IMR-90 (cell line): ENCODE results near the gene IGF1. TPM values are rescaled to one million over a fixed set of nuclear protein-coding genes. Genes with fewer than 3 reads are reported as not detected.

Experiments
- ATAC-seq: fragments of 200-7000 bp; cut with Tn5 transposase; 2 replicates; pipeline ENCODE4 v1.9.1; 2020; ENCODE audit warnings: low read depth, mild to moderate bottlenecking, moderate library complexity
- BruUV-seq: library from RNA; stranded (reverse); fragments of 400-500 nt; replicated peaks from 2 replicates; lab custom pipeline; 2021; lab: Mats Ljungman, UMichigan
- CTCF ChIA-PET: fragments of 300-600 bp; formaldehyde crosslinking; extraction: SDS; loops from one replicate; lab custom pipeline; 2021; ENCODE audit warnings: antibody characterized with exemption; lab: Yijun Ruan, JAX
- POLR2A ChIA-PET: fragments of 300-600 bp; sonication (Branson Sonifier 250); formaldehyde crosslinking; loops from one replicate; lab custom pipeline; 2022; ENCODE audit warnings: antibody characterized with exemption; ENCODE audit not compliant: unreplicated experiment; lab: Charles Lee
- DNase-seq: peaks from one replicate; pipeline ENCODE4 v3.0.0; 2013
- H2AFZ ChIP-seq: replicated peaks from 2 replicates; pipeline ENCODE3; 2013; ENCODE audit warnings: low read length, mild to moderate bottlenecking; ENCODE audit not compliant: poor library complexity
- H2AK5ac ChIP-seq: 2 replicates; pipeline ENCODE4 v1.6.1; 2013; ENCODE audit warnings: low read depth, low read length, inconsistent platforms
- H2AK9ac ChIP-seq: replicated peaks from 2 replicates; pipeline ENCODE3; 2013; ENCODE audit warnings: mild to moderate bottlenecking, low read depth, low read length, moderate library complexity; ENCODE audit not compliant: poor library complexity
- H2BK120ac ChIP-seq: 2 replicates; pipeline ENCODE4 v1.6.1; 2013; ENCODE audit warnings: low read depth, low read length, inconsistent platforms
- H2BK15ac ChIP-seq: 3 replicates; pipeline ENCODE4 v1.6.1; 2013; ENCODE audit warnings: low read depth, low read length, inconsistent platforms
- H2BK20ac ChIP-seq: 2 replicates; pipeline ENCODE4 v1.6.1; 2013; ENCODE audit warnings: low read depth, mild to moderate bottlenecking, inconsistent platforms, low read length, moderate library complexity
- H2BK5ac ChIP-seq: 2 replicates; pipeline ENCODE4 v1.6.1; 2013; ENCODE audit warnings: mild to moderate bottlenecking, low read depth, low read length, inconsistent platforms; ENCODE audit not compliant: poor library complexity, severe bottlenecking
- H3K14ac ChIP-seq: replicated peaks from 2 replicates; pipeline ENCODE4 v1.6.1; 2013; ENCODE audit warnings: low read depth, low read length, inconsistent platforms
- H3K18ac ChIP-seq: 2 replicates; pipeline ENCODE4 v1.6.1; 2013; ENCODE audit warnings: low read depth, low read length, control low read depth
- H3K23ac ChIP-seq: 2 replicates; pipeline ENCODE4 v1.6.1; 2013; ENCODE audit warnings: low read depth, low read length, inconsistent platforms
- H3K27ac ChIP-seq: 2 replicates; pipeline ENCODE4 v1.5.1; 2013; ENCODE audit warnings: mild to moderate bottlenecking, control low read depth, low read length; ENCODE audit not compliant: insufficient read depth
- H3K27me3 ChIP-seq: 2 replicates; pipeline ENCODE4 v1.6.1; 2013; ENCODE audit warnings: low read length; ENCODE audit not compliant: control insufficient read depth, insufficient read depth
- H3K36me3 ChIP-seq: 2 replicates; pipeline ENCODE4 v1.6.1; 2013; ENCODE audit warnings: low read length, mixed read lengths; ENCODE audit not compliant: control insufficient read depth, insufficient read depth
- H3K4ac ChIP-seq: 2 replicates; pipeline ENCODE4 v1.6.1; 2013; ENCODE audit warnings: low read depth, low read length, inconsistent platforms
- H3K4me1 ChIP-seq: 2 replicates; pipeline ENCODE4 v1.6.1; 2013; ENCODE audit warnings: low read length, mixed read lengths; ENCODE audit not compliant: control insufficient read depth, insufficient read depth
- H3K4me2 ChIP-seq: 2 replicates; pipeline ENCODE4 v1.6.1; 2013; ENCODE audit warnings: low read depth, mild to moderate bottlenecking, control low read depth, low read length, moderate library complexity
- H3K4me3 ChIP-seq: 2 replicates; pipeline ENCODE4 v1.5.1; 2013; ENCODE audit warnings: low read depth, mild to moderate bottlenecking, control low read depth, low read length, moderate library complexity; ENCODE audit not compliant: insufficient read depth
- H3K56ac ChIP-seq: 2 replicates; pipeline ENCODE4 v1.6.1; 2013; ENCODE audit warnings: low read length, inconsistent platforms; ENCODE audit not compliant: insufficient read depth; ENCODE audit errors: extremely low read depth
- H3K79me1 ChIP-seq, 2 experiments: 2 replicates each; pipeline ENCODE4 v1.6.1; 2013; ENCODE audit warnings: low read length in 2 of 2, inconsistent platforms in 1 of 2, low read depth in 1 of 2
- H3K9ac ChIP-seq: 2 replicates; pipeline ENCODE4 v1.6.1; 2013; ENCODE audit warnings: low read depth, low read length, control low read depth
- H3K9me1 ChIP-seq: 2 replicates; pipeline ENCODE4 v1.6.1; 2013; ENCODE audit warnings: low read length, inconsistent platforms; ENCODE audit not compliant: insufficient read depth
- H3K9me3 ChIP-seq: 2 replicates; pipeline ENCODE4 v1.6.1; 2013; ENCODE audit warnings: low read length; ENCODE audit not compliant: control insufficient read depth, insufficient read depth
- H4K20me1 ChIP-seq: 2 replicates; pipeline ENCODE4 v1.6.1; 2013; ENCODE audit warnings: low read length, inconsistent platforms; ENCODE audit not compliant: insufficient read depth
- H4K5ac ChIP-seq: 2 replicates; pipeline ENCODE4 v1.6.1; 2013; ENCODE audit warnings: mild to moderate bottlenecking, low read depth, low read length, control low read depth
- H4K8ac ChIP-seq, 2 experiments: 2 replicates each; pipeline ENCODE4 v1.6.1; 2013; ENCODE audit warnings: low read depth in 2 of 2, low read length in 2 of 2, control low read depth in 1 of 2, inconsistent platforms in 1 of 2
- H4K91ac ChIP-seq: 2 replicates; pipeline ENCODE4 v1.6.1; 2013; ENCODE audit warnings: low read depth, low read length, inconsistent platforms; ENCODE audit not compliant: insufficient read depth
- CEBPB ChIP-seq: IDR thresholded peaks from 2 replicates; pipeline ENCODE4 v1.6.1; 2012; ENCODE audit warnings: low read depth, low read length, improper control_type of control experiment
- RCOR1 ChIP-seq: IDR thresholded peaks from 2 replicates; pipeline ENCODE4 v1.6.1; 2012; ENCODE audit warnings: mild to moderate bottlenecking, low read length, improper control_type of control experiment; ENCODE audit not compliant: insufficient replicate concordance
- WGBS, 2 experiments: methylation state at CpG; one replicate each; pipeline versions ENCODE4 v1.1.5 to v1.1.7; 2013; ENCODE audit warnings: missing lambda C conversion rate in 2 of 2; ENCODE audit not compliant: insufficient read length in 1 of 2; ENCODE audit errors: extremely low coverage in 2 of 2; 5-methylcytosine and 5-hydroxymethylcytosine counted together
- dilution Hi-C: fragments of 300-500 bp; cut with HindIII; formaldehyde crosslinking; loops from one replicate; pipeline ENCODE4 v1.14.3; 2018; ENCODE audit warnings: low sequenced_read_pairs; ENCODE audit not compliant: unreplicated experiment
- in situ Hi-C: fragments of 300-500 bp; cut with MboI; formaldehyde crosslinking; loops from 3 replicates; pipeline ENCODE4 v1.14.3; 2019; ENCODE audit warnings: low sequenced_read_pairs, inconsistent platforms, mixed read lengths
- intact Hi-C: fragments of 100-400 bp; cut with micrococcal nuclease; formaldehyde crosslinking; loops from 2 replicates; pipeline ENCODE4 v1.10.0; 2022
- polyA plus RNA-seq, 3 experiments: library from polyadenylated mRNA; depleted of rRNA; stranded (reverse); fragments of >200 nt; gene quantifications; 2 replicates each; pipeline ENCODE4 v1.2.3, GENCODE V29; 2012; ENCODE audit warnings: low replicate concordance in 1 of 3
- total RNA-seq: library from RNA; depleted of rRNA; stranded (reverse); fragments of >200 nt; gene quantifications from 2 replicates; pipeline ENCODE4 v1.2.3, GENCODE V29; 2012

Gene IGF1
- total and polyA plus RNA-seq, 2 of the 4 experiments (the other 2 are of a cell fraction), result under 0.01 to 0.12 TPM

- intact Hi-C loops, result no loop called here
- no peaks in the 10 kb centered on the region for H3K9me1 ChIP-seq
- DNase-seq (peak; percentile 74), ATAC-seq (peak; percentile 79)
- H3K27ac ChIP-seq, result peak overlapping the region; percentile 97
- no peak overlapping the region for H3K56ac ChIP-seq
- H3K18ac ChIP-seq, result peak overlapping the region; percentile 72
- CTCF ChIA-PET, result no interaction called here
- no peak overlapping the region for H2BK120ac ChIP-seq
- peak overlapping the region; percentile 12; the same call in 1 of the 2 replicates for H4K91ac ChIP-seq
- no peaks in the 10 kb centered on the region for H3K79me1 ChIP-seq
- H3K4me2 ChIP-seq, result peak overlapping the region; percentile 32
- peak overlapping the region; percentile 25; the same call in 1 of the 2 replicates for H3K4ac ChIP-seq
- peak overlapping the region; percentile 77 for H2BK5ac ChIP-seq
- no peaks in the 10 kb centered on the region for H3K27me3 ChIP-seq
- POLR2A ChIA-PET, result no interaction called here
- no peak overlapping the region for H2AFZ ChIP-seq
- peak overlapping the region; percentile 30; the same call in 1 of the 3 replicates for H2BK15ac ChIP-seq
- WGBS, 2 experiments, result no CpG with 5 or more reads among the region's 4 CpGs
- H2AK9ac ChIP-seq, result no peak overlapping the region
- H3K4me3 ChIP-seq, result no peak overlapping the region
- no peak overlapping the region for H2BK20ac ChIP-seq
- peaks cover 8% of the 10 kb centered on the region for H3K4me1 ChIP-seq
- TF ChIP-seq RCOR1 (no peak), CEBPB (peak; percentile 92)
- dilution Hi-C loops, result no loop called here
- H2AK5ac ChIP-seq, result peak overlapping the region; percentile 52; the same call in 1 of the 2 replicates
- H3K23ac ChIP-seq, result no peak overlapping the region
- peak overlapping the region; percentile 56 for H4K5ac ChIP-seq
- in situ Hi-C loops, result no loop called here
- no peaks in the 10 kb centered on the region for H3K9me3 ChIP-seq
- H4K8ac ChIP-seq, result no peak overlapping the region
- no peaks in the 10 kb centered on the region for H3K36me3 ChIP-seq
- no peaks in the 10 kb centered on the region for H4K20me1 ChIP-seq
- BruUV-seq, result no TSS peak
- H3K14ac ChIP-seq, result no peak overlapping the region
- peak overlapping the region; percentile 32; the same call in 1 of the 2 replicates for H3K9ac ChIP-seq
These were observed 25.3 kb downstream of the IGF1 start for GRCh38 chr12:102454808-102455760.
